ENCODE measurements around the gene FCHSD2. TPM values are rescaled to one million over a fixed set of nuclear protein-coding genes. Genes with fewer than 3 reads are reported as not detected.

The FCHSD2 gene
- polyA plus RNA-seq, 2 of the 4 experiments (the other 2 are of a cell fraction), result 10.5 to 19.0 TPM

- no peak overlapping the region for H3K4me3 ChIP-seq
- FAIRE-seq, result no peak
- H3K27ac ChIP-seq, result no peak overlapping the region
- no peak for DNase-seq (ENCODE audit: low read depth in 1 of 2, low spot score in 1 of 2)
- ChIA-PET CTCF (no interaction called here), POLR2A (no interaction called here)
- TF ChIP-seq FOSL2 (IDR thresholded peaks at IDR 0.05) (no peak), FOSL2 (CRISPR knock-in tag; IDR thresholded peaks at IDR 0.05) (no peak), JUN (IDR thresholded peaks at IDR 0.05) (no peak)
- no peaks in the 10 kb centered on the region for H3K4me1 ChIP-seq
- no peak overlapping the region for H3K4me2 ChIP-seq
- no peaks in the 10 kb centered on the region for H3K9me3 ChIP-seq
- no peak for ATAC-seq
- WGBS (ENCODE audit: missing lambda C conversion rate), result 92% methylated on average over 3 of the region's 3 CpGs
Measured at GRCh38 chr11:72885749-72886609, 256.1 kb downstream of the FCHSD2 start.

DNA sequence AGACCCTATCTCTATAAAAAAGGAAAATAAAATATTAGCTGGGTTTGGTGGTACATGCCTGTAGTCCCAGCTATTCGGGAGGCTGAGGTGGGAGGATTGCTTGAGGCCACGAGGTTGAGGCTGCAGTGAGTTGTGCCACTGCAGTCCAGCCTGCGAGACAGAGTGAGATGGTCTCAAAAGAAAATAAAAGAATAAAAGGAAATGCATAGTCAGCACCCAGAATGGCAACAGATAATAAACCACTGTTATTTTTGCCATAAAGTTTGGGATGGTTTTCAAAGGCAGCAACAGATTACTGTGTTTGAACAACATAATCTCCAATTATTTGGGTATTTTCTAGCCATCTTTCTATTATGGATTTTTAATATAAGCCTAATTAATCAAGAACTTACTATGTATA, 266.0 kb downstream of the FCHSD2 start:
- Histone ChIP-seq H3K27ac (no peak overlapping the region), H3K4me1 (no peaks in the 10 kb centered on the region), H3K4me3 (no peak overlapping the region), H3K4me2 (no peak overlapping the region), H3K9me3 (no peaks in the 10 kb centered on the region)
- ATAC-seq (no peak), FAIRE-seq (no peak), DNase-seq (ENCODE audit: low read depth in 1 of 2, low spot score in 1 of 2) (no peak)
- 94% methylated on average over 3 of the region's 3 CpGs for WGBS (ENCODE audit: missing lambda C conversion rate)
- TF ChIP-seq MAFK (IDR thresholded peaks at IDR 0.05; ENCODE audit: partially characterized antibody) (peak; percentile 60), JUN (IDR thresholded peaks at IDR 0.05) (no peak)
- ChIA-PET POLR2A (no interaction called here), CTCF (no interaction called here)

DNA sequence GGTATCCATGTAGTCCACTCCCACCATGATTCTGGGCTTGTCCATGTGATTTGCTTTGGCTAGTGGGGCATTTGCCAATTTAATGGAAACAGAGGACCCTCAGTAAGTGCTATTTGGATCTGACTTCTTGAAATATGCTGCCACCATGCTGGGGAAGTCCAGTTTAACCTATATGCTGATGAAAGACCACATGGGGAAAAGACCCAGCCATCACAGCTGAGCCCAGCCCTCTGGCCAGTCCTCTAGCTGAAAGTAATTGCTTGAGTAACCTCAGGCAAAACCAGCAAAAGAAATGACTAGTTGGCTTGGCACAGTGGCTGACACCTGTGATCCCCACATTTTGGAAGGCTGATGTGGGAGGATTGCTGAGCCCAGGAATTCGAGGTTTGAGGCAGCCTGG, 266.4 kb downstream of the FCHSD2 start:
- ChIA-PET CTCF (no interaction called here), POLR2A (no interaction called here)
- no peak overlapping the region for H3K4me3 ChIP-seq
- 85% methylated on average over 1 of the region's 1 CpG for WGBS (ENCODE audit: missing lambda C conversion rate)
- no peak overlapping the region for H3K27ac ChIP-seq
- no peaks in the 10 kb centered on the region for H3K4me1 ChIP-seq
- DNase-seq (ENCODE audit: low read depth in 1 of 2, low spot score in 1 of 2) (no peak), ATAC-seq (no peak), FAIRE-seq (no peak)
- TF ChIP-seq GATA3 (IDR thresholded peaks at IDR 0.05; ENCODE audit: borderline replicate concordance) (no peak), MAZ (IDR thresholded peaks at IDR 0.05; ENCODE audit: borderline replicate concordance, low read depth, low read length) (no peak)
- H3K4me2 ChIP-seq, result no peak overlapping the region
- no peaks in the 10 kb centered on the region for H3K9me3 ChIP-seq

- Histone ChIP-seq H3K4me2 (no peak overlapping the region), H3K4me1 (0 out of 3 replicates have a peak, but pooled peaks cover 3% of the 10 kb centered on the region), H3K9me3 (no peaks in the 10 kb centered on the region), H3K27ac (no peak overlapping the region), H3K4me3 (no peak overlapping the region)
- ChIA-PET POLR2A (interaction anchor here (0.6 kb wide), 1 partner anchor 270 kb away, joined by 3 read pairs; the partner anchor contains the start of gene FCHSD2), CTCF (no interaction called here)
- TF ChIP-seq CHD2 (IDR thresholded peaks at IDR 0.05; ENCODE audit: low read length, partially characterized antibody) (no peak), POLR2AphosphoS2 (conservative IDR thresholded peaks at IDR 0.05; ENCODE audit: low read length) (no peak), CEBPB (IDR thresholded peaks at IDR 0.05) (no peak)
- ATAC-seq, result no peak
- 85% methylated on average over 1 of the region's 1 CpG for WGBS (ENCODE audit: missing lambda C conversion rate)
- no peak for FAIRE-seq
- DNase-seq (ENCODE audit: low read depth in 1 of 2, low spot score in 1 of 2), result no peak
Measured at GRCh38 chr11:72872012-72872411, 270.1 kb downstream of the FCHSD2 start.

GRCh38 chr11:72871119-72871518, 271.0 kb downstream of the FCHSD2 start:
- H3K9me3 ChIP-seq, result no peaks in the 10 kb centered on the region
- FAIRE-seq (no peak), DNase-seq (ENCODE audit: low read depth in 1 of 2, low spot score in 1 of 2) (no peak), ATAC-seq (no peak)
- 71% methylated on average over 1 of the region's 1 CpG for WGBS (ENCODE audit: missing lambda C conversion rate)
- no peak overlapping the region for H3K4me3 ChIP-seq
- TF ChIP-seq MAZ (IDR thresholded peaks at IDR 0.05; ENCODE audit: borderline replicate concordance, low read depth, low read length), result no peak
- POLR2A ChIA-PET, result no interaction called here
- no peak overlapping the region for H3K27ac ChIP-seq
- H3K4me1 ChIP-seq, result 0 out of 3 replicates have a peak, but pooled peaks cover 3% of the 10 kb centered on the region
- CTCF ChIA-PET, result interaction anchor here (0.7 to 1.2 kb wide), 2 partner anchors 32 to 49 kb away, joined by 3 to 4 read pairs; no protein-coding TSS in a partner anchor
- H3K4me2 ChIP-seq, result no peak overlapping the region

DNA sequence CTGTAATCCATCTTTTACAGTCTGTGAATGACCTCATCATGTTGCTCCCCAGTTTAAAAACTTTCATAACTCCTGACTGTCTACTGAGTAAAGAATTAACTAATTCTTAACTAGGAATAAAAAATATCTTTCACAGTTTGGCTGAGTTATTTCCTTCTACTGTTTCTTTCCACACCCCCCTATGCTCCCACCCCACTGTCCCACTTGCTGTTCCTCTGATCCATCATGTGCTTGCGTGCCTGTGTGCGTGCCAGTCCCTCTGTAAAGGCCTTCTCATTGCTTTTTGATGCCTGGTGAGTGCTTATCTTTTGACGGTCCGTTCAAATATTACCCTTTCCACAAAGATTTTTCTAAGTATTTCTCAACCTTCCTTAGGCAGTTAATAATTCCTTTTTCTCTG, 272.3 kb downstream of the FCHSD2 start:
- ChIA-PET POLR2A (no interaction called here), CTCF (no interaction called here)
- ATAC-seq, result no peak
- no peak overlapping the region for H3K4me3 ChIP-seq
- WGBS (ENCODE audit: missing lambda C conversion rate), result 80% methylated on average over 4 of the region's 4 CpGs
- H3K4me2 ChIP-seq, result no peak overlapping the region
- FAIRE-seq, result no peak
- H3K9me3 ChIP-seq, result no peaks in the 10 kb centered on the region
- no peak for DNase-seq (ENCODE audit: low read depth in 1 of 2, low spot score in 1 of 2)
- H3K27ac ChIP-seq, result no peak overlapping the region
- 0 out of 3 replicates have a peak, but pooled peaks cover 3% of the 10 kb centered on the region for H3K4me1 ChIP-seq
- TF ChIP-seq EHMT2 (IDR thresholded peaks at IDR 0.05; ENCODE audit: low read depth), result no peak
- TF ChIP-seq POLR2A (IDR thresholded peaks at IDR 0.05; ENCODE audit: low read length), result no peak
- no peak for TF ChIP-seq FOSL2 (IDR thresholded peaks at IDR 0.05)
- TF ChIP-seq FOSL2 (CRISPR knock-in tag; IDR thresholded peaks at IDR 0.05), result no peak
- TF ChIP-seq CHD4 (IDR thresholded peaks at IDR 0.05; ENCODE audit: borderline replicate concordance), result no peak
- no peak for TF ChIP-seq KDM5A (IDR thresholded peaks at IDR 0.05)
- no peak for TF ChIP-seq ZFP36 (IDR thresholded peaks at IDR 0.05; ENCODE audit: borderline replicate concordance, partially characterized antibody)
- no peak for TF ChIP-seq ESRRA (IDR thresholded peaks at IDR 0.05; ENCODE audit: borderline replicate concordance, low read length)
- TF ChIP-seq GATA3 (IDR thresholded peaks at IDR 0.05; ENCODE audit: borderline replicate concordance), result no peak
- no peak for TF ChIP-seq EP300 (IDR thresholded peaks at IDR 0.05)
- no peak for TF ChIP-seq SREBF2 (IDR thresholded peaks at IDR 0.05)
- TF ChIP-seq, protein P1, sequence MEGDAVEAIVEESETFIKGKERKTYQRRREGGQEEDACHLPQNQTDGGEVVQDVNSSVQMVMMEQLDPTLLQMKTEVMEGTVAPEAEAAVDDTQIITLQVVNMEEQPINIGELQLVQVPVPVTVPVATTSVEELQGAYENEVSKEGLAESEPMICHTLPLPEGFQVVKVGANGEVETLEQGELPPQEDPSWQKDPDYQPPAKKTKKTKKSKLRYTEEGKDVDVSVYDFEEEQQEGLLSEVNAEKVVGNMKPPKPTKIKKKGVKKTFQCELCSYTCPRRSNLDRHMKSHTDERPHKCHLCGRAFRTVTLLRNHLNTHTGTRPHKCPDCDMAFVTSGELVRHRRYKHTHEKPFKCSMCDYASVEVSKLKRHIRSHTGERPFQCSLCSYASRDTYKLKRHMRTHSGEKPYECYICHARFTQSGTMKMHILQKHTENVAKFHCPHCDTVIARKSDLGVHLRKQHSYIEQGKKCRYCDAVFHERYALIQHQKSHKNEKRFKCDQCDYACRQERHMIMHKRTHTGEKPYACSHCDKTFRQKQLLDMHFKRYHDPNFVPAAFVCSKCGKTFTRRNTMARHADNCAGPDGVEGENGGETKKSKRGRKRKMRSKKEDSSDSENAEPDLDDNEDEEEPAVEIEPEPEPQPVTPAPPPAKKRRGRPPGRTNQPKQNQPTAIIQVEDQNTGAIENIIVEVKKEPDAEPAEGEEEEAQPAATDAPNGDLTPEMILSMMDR (IDR thresholded peaks at IDR 0.05), result no peak
- no peak for TF ChIP-seq FOSB (CRISPR knock-in tag; IDR thresholded peaks at IDR 0.05)
- TF ChIP-seq JUN (IDR thresholded peaks at IDR 0.05), result no peak
- TF ChIP-seq, protein P2, sequence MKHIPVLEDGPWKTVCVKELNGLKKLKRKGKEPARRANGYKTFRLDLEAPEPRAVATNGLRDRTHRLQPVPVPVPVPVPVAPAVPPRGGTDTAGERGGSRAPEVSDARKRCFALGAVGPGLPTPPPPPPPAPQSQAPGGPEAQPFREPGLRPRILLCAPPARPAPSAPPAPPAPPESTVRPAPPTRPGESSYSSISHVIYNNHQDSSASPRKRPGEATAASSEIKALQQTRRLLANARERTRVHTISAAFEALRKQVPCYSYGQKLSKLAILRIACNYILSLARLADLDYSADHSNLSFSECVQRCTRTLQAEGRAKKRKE (CRISPR knock-in tag; IDR thresholded peaks at IDR 0.05; ENCODE audit: low read depth), result no peak
